Gastrocnemius medialis (tissue), 4 donors: ENCODE measurements around the gene SRSF2. TPM values are rescaled to one million over a fixed set of nuclear protein-coding genes. Genes with fewer than 3 reads are reported as not detected.

Source experiments
- ATAC-seq, 2 donors: fragments of 150-250 bp; one replicate each; pipeline ENCODE4 v1.9.1; 2016
- DNase-seq, 2 donors: peaks; one replicate each; pipeline ENCODE4 v3.0.0-alpha.2; 2019
- H3K27ac ChIP-seq, 4 donors: fragments of 200-600 bp; sonication (generic); 1 replicate in 1 of 4; 2 replicates in 3 of 4; pipeline ENCODE4 v1.5.1; 2016 to 2018; ENCODE audit warnings: mild to moderate bottlenecking in 2 of 4, moderate library complexity in 1 of 4
- H3K27me3 ChIP-seq, 3 donors: fragments of 200-600 bp; sonication (generic) in 2 of 3; 1 replicate in 1 of 3; 2 replicates in 2 of 3; pipeline versions ENCODE4 v1.5.1 to v1.6.0; 2016 to 2019; ENCODE audit warnings: mild to moderate bottlenecking in 1 of 3, moderate library complexity in 1 of 3
- H3K36me3 ChIP-seq, 2 donors: fragments of 200-600 bp; sonication (generic) in 1 of 2; one replicate each; pipeline ENCODE4 v1.5.1; 2017 to 2018
- H3K4me1 ChIP-seq, 2 donors: fragments of 200-600 bp; sonication (generic) in 1 of 2; one replicate each; pipeline ENCODE4 v1.5.1; 2016 to 2017; ENCODE audit warnings: mild to moderate bottlenecking in 2 of 2
- H3K4me3 ChIP-seq, 4 donors: fragments of 200-600 bp; sonication (generic) in 3 of 4; 1 replicate in 1 of 4; 2 replicates in 3 of 4; pipeline ENCODE4 v1.5.1; 2016 to 2019; ENCODE audit warnings: mild to moderate bottlenecking in 2 of 4
- H3K9me3 ChIP-seq, 3 donors: fragments of 200-600 bp; sonication (generic) in 2 of 3; 1 replicate in 1 of 3; 2 replicates in 2 of 3; pipeline ENCODE4 v1.5.1; 2016 to 2019
- POLR2A ChIP-seq, 2 donors: fragments of 450-650 bp; IDR thresholded peaks; one replicate each; pipeline ENCODE4 v1.6.1; 2017; ENCODE audit warnings: antibody characterized with exemption in 2 of 2, mild to moderate bottlenecking in 2 of 2, moderate library complexity in 2 of 2
- in situ Hi-C, 4 donors: fragments of 200-750 bp; cut with MboI; loops; one replicate each; pipeline versions ENCODE4 v1.15.0 to v1.8.0; 2017; ENCODE audit warnings: low sequenced_read_pairs in 4 of 4
- intact Hi-C: fragments of 100-400 bp; cut with DNase I; formaldehyde crosslinking; loops from one replicate; pipeline ENCODE4 v1.15.1; 2023; ENCODE audit warnings: low total_unique reads
- total RNA-seq, 4 donors: library from RNA; depleted of rRNA; stranded (reverse); fragments of >200 nt; gene quantifications; one replicate each; pipeline versions ENCODE4 v1.1.0 to v1.2.3, GENCODE V29; 2016
- TF ChIP-seq, protein P1 (sequence below), 5 experiments: fragments of 450-650 bp in 3 of 5; fragments of 200-600 bp in 2 of 5; sonication (generic) in 2 of 5; IDR thresholded peaks in 4 of 5; conservative IDR thresholded peaks in 1 of 5; 1 replicate in 4 of 5; 2 replicates in 1 of 5; pipeline ENCODE4 v1.5.1; 2016 to 2019; ENCODE audit warnings: antibody characterized with exemption in 5 of 5, mild to moderate bottlenecking in 3 of 5, moderate library complexity in 3 of 5

SRSF2 gene
- total RNA-seq, 4 donors from 2014 or later: 75.0 to 148 (median 90.4) TPM

- intact Hi-C loops (loop anchor here (1.0 kb wide), 1 partner anchor 27 kb away; no protein-coding TSS in a partner anchor), in situ Hi-C loops (no loop called here)
- DNase-seq (no peak), ATAC-seq (peak in 1 of 2 donors; percentile 41)
- no peaks in the 10 kb centered on the region for H3K27me3 ChIP-seq
- no peak for TF ChIP-seq POLR2A (IDR thresholded peaks at IDR 0.05)
- TF ChIP-seq, protein P1, sequence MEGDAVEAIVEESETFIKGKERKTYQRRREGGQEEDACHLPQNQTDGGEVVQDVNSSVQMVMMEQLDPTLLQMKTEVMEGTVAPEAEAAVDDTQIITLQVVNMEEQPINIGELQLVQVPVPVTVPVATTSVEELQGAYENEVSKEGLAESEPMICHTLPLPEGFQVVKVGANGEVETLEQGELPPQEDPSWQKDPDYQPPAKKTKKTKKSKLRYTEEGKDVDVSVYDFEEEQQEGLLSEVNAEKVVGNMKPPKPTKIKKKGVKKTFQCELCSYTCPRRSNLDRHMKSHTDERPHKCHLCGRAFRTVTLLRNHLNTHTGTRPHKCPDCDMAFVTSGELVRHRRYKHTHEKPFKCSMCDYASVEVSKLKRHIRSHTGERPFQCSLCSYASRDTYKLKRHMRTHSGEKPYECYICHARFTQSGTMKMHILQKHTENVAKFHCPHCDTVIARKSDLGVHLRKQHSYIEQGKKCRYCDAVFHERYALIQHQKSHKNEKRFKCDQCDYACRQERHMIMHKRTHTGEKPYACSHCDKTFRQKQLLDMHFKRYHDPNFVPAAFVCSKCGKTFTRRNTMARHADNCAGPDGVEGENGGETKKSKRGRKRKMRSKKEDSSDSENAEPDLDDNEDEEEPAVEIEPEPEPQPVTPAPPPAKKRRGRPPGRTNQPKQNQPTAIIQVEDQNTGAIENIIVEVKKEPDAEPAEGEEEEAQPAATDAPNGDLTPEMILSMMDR (IDR thresholded peaks at IDR 0.05 in 4 of 5, conservative IDR thresholded peaks at IDR 0.05 in 1 of 5): peak in 1 of 5 experiments; percentile 12
- H3K4me3 ChIP-seq: peak overlapping the region in 2 of 4 donors; percentile 8 to 10
- H3K4me1 ChIP-seq: peaks cover 36 to 46% of the 10 kb centered on the region in 2 donors
- peak overlapping the region; percentile 70 to 83 (median 71) for H3K27ac ChIP-seq
- no peaks in the 10 kb centered on the region for H3K9me3 ChIP-seq
- no peaks in the 10 kb centered on the region for H3K36me3 ChIP-seq
These were observed 48.9 kb downstream of the SRSF2 start for GRCh38 chr17:76688165-76688622.

DNA sequence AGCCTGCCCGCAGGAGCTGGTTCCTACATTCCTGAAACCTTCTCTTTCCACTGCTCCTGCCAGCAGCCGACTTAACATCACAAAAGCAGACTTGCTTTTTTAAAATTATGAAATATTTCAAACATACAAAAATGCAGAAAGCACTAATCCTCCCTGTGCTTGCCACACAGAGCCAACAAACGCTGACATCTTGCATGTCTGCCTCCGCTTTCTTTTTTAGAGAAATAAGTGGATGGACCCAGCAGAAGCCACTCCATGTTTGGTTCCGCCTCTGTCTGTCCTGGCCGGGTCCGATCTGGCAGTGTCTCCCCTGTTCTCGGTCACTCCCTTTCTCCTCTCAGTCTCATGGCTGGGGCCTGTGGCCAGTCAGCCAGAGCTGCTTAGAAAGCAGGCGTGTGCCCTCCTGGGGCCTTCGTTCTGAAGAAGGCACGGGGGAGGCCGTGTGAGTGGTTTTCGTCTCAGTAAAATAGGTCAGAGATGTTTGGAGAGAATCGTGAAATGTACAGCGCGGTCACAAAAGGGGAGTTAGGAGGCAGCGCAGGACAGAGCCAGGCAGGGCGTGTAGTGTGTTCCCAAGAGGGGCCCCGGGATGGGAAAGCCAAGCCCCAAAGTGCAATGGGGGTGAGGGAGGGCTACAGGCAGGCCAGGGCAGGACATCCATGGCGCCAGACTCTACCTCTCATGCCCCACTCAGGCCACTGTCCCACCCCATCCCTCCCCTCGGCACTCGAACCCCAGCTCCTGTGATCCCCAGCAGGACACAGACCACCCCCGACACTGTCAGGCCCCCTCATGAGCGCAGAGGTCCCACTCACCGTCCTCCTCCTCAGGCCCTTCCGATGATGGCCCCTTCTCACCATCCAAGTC, 49.6 kb downstream of the SRSF2 start:
- in situ Hi-C loops: no loop called here
- TF ChIP-seq, protein P1 (IDR thresholded peaks at IDR 0.05 in 4 of 5, conservative IDR thresholded peaks at IDR 0.05 in 1 of 5): no peak
- no peak for TF ChIP-seq POLR2A (IDR thresholded peaks at IDR 0.05)
- intact Hi-C loops: loop anchor here (1.0 kb wide), 1 partner anchor 28 kb away; no protein-coding TSS in a partner anchor
- peak; percentile 17 to 58 for ATAC-seq
- H3K4me3 ChIP-seq: no peak overlapping the region
- no peaks in the 10 kb centered on the region for H3K27me3 ChIP-seq
- no peaks in the 10 kb centered on the region for H3K36me3 ChIP-seq
- no peaks in the 10 kb centered on the region for H3K9me3 ChIP-seq
- DNase-seq: peak in 1 of 2 donors; percentile 71
- H3K27ac ChIP-seq: peak overlapping the region; percentile 70 to 83 (median 71)
- H3K4me1 ChIP-seq: peaks cover 36 to 48% of the 10 kb centered on the region in 2 donors

GRCh38 chr17:76686538-76687297, 50.4 kb downstream of the SRSF2 start:
- H3K36me3 ChIP-seq: no peaks in the 10 kb centered on the region

DNA sequence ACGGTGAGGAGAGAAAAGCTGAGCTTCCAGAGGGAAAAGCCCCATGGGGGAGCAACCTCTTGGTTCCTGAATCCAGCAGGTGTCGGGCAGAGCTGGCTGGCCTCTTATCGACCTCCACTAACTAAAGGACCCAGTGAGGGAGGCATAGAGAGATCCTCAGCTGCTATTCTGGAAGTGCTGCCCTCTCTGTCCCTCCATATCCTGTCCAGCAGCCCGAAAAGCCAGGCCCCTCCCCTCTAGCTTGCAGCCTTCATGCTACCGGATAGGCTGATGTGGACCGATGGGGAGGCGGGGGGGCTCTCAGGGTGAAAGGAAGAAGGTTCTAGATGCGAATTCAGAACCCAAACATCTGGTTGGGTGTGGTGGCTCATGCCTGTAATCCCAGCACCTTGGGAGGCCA, 51.3 kb downstream of the SRSF2 start:
- intact Hi-C loops (no loop called here), in situ Hi-C loops (no loop called here)
- no peaks in the 10 kb centered on the region for H3K36me3 ChIP-seq
- no peaks in the 10 kb centered on the region for H3K9me3 ChIP-seq
- H3K4me1 ChIP-seq: peaks cover 33 to 43% of the 10 kb centered on the region in 2 donors
- ATAC-seq (no peak), DNase-seq (no peak)
- peak overlapping the region in 2 of 4 donors; percentile 54 to 70 for H3K27ac ChIP-seq
- no peaks in the 10 kb centered on the region for H3K27me3 ChIP-seq
- TF ChIP-seq POLR2A (IDR thresholded peaks at IDR 0.05): no peak
- TF ChIP-seq, protein P1 (IDR thresholded peaks at IDR 0.05 in 4 of 5, conservative IDR thresholded peaks at IDR 0.05 in 1 of 5): no peak
- no peak overlapping the region for H3K4me3 ChIP-seq

More at GRCh38 chr17:76686538-76687297, 50.4 kb downstream of the SRSF2 start:
- no peak for DNase-seq
- ATAC-seq: no peak
- in situ Hi-C loops (no loop called here), intact Hi-C loops (no loop called here)
- no peak overlapping the region for H3K4me3 ChIP-seq
- H3K9me3 ChIP-seq: no peaks in the 10 kb centered on the region
- TF ChIP-seq, protein P1 (IDR thresholded peaks at IDR 0.05 in 4 of 5, conservative IDR thresholded peaks at IDR 0.05 in 1 of 5): no peak
- TF ChIP-seq POLR2A (IDR thresholded peaks at IDR 0.05): no peak
- H3K27me3 ChIP-seq: no peaks in the 10 kb centered on the region
- H3K27ac ChIP-seq: peak overlapping the region; percentile 70 to 83 (median 71)
- H3K4me1 ChIP-seq: peaks cover 34 to 50% of the 10 kb centered on the region in 2 donors
